CD8-positive, alpha-beta memory T cell (primary cell): ENCODE measurements around the gene RNPS1. TPM values are rescaled to one million over a fixed set of nuclear protein-coding genes. Genes with fewer than 3 reads are reported as not detected.

ENCODE experiments used
- CTCF ChIA-PET: fragments of 350-600 bp; sonication (Branson Sonifier 250); formaldehyde crosslinking; loops from one replicate; lab custom pipeline; 2021; ENCODE audit warnings: antibody characterized with exemption; lab: Charles Lee
- POLR2A ChIA-PET: fragments of 350-600 bp; sonication (Branson Sonifier 250); formaldehyde crosslinking; loops from one replicate; lab custom pipeline; 2021; ENCODE audit warnings: antibody characterized with exemption; lab: Charles Lee
- DNase-seq, 5 donors: peaks; one replicate each; pipeline versions ENCODE4 v3.0.0 to v3.0.0-alpha.2; 2020 to 2022; ENCODE audit warnings: mixed read lengths in 1 of 5
- H3K27ac ChIP-seq: one replicate; pipeline ENCODE4 v1.7.0; 2013; ENCODE audit warnings: low read depth, mild to moderate bottlenecking, low read length, moderate library complexity
- H3K27me3 ChIP-seq: 2 replicates; pipeline ENCODE4 v1.7.0; 2013; ENCODE audit warnings: low read length, mild to moderate bottlenecking; ENCODE audit not compliant: insufficient read depth, poor library complexity, severe bottlenecking
- H3K36me3 ChIP-seq: 2 replicates; pipeline ENCODE4 v1.7.0; 2013; ENCODE audit warnings: mild to moderate bottlenecking, low read length, moderate library complexity; ENCODE audit not compliant: insufficient read depth
- H3K4me1 ChIP-seq: 2 replicates; pipeline ENCODE4 v1.7.0; 2013; ENCODE audit warnings: mild to moderate bottlenecking, low read length, moderate library complexity; ENCODE audit not compliant: insufficient read depth
- H3K4me3 ChIP-seq: 2 replicates; pipeline ENCODE4 v1.7.0; 2013; ENCODE audit warnings: mild to moderate bottlenecking, low read length
- H3K9me3 ChIP-seq: 2 replicates; pipeline ENCODE4 v1.7.0; 2013; ENCODE audit warnings: mild to moderate bottlenecking, low read length
- H3K27ac Mint-ChIP-seq, 8 donors: one replicate each; pipeline ENCODE4 v1.8.0; 2020 to 2021; ENCODE audit warnings: mixed read lengths in 8 of 8, mild to moderate bottlenecking in 6 of 8, inconsistent platforms in 3 of 8, moderate library complexity in 3 of 8
- H3K27me3 Mint-ChIP-seq, 2 donors: one replicate each; pipeline ENCODE4 v1.8.0; 2020 to 2021; ENCODE audit warnings: mixed read lengths in 2 of 2, mild to moderate bottlenecking in 1 of 2, moderate library complexity in 1 of 2
- H3K36me3 Mint-ChIP-seq, 3 donors: one replicate each; pipeline ENCODE4 v1.8.0; 2020 to 2021; ENCODE audit warnings: mixed read lengths in 3 of 3, inconsistent platforms in 1 of 3, mild to moderate bottlenecking in 1 of 3
- H3K4me1 Mint-ChIP-seq, 3 donors: one replicate each; pipeline ENCODE4 v1.8.0; 2020 to 2021; ENCODE audit warnings: mixed read lengths in 3 of 3, inconsistent platforms in 1 of 3, mild to moderate bottlenecking in 1 of 3
- H3K4me3 Mint-ChIP-seq, 7 donors: one replicate each; pipeline ENCODE4 v1.8.0; 2020 to 2021; ENCODE audit warnings: mixed read lengths in 7 of 7, mild to moderate bottlenecking in 6 of 7, moderate library complexity in 4 of 7, inconsistent platforms in 2 of 7
- H3K9me3 Mint-ChIP-seq, 5 donors: one replicate each; pipeline ENCODE4 v1.8.0; 2020 to 2022; ENCODE audit warnings: mixed read lengths in 5 of 5, mild to moderate bottlenecking in 3 of 5, moderate library complexity in 2 of 5, inconsistent platforms in 1 of 5
- polyA plus RNA-seq: library from polyadenylated mRNA; unstranded; fragments of 300-500 nt; fragmentation: Illumina TruSeq; gene quantifications from one replicate; pipeline ENCODE4 v1.2.3, GENCODE V29; 2021
- total RNA-seq, 2 experiments: library from RNA; stranded (reverse); gene quantifications; one replicate each; pipeline ENCODE4 v1.2.3, GENCODE V29; 2021

RNPS1 gene
- total and polyA plus RNA-seq, 3 experiments from 2014 or later = 312 to 382 (median 367) TPM

- no peaks in the 10 kb centered on the region for H3K9me3 Mint-ChIP-seq
- no peaks in the 10 kb centered on the region for H3K4me1 ChIP-seq
- H3K27ac ChIP-seq = no peak overlapping the region
- H3K4me3 ChIP-seq = no peak overlapping the region
- no peak for DNase-seq
- H3K27me3 Mint-ChIP-seq = no peaks in the 10 kb centered on the region
- H3K9me3 ChIP-seq = no peaks in the 10 kb centered on the region
- H3K36me3 ChIP-seq = peaks cover 50% of the 10 kb centered on the region
- H3K27me3 ChIP-seq = no peaks in the 10 kb centered on the region
- H3K27ac Mint-ChIP-seq = peak overlapping the region in 4 of 8 donors; percentile 28 to 82 (median 44)
- peaks cover 0 to 4% (median 0%) of the 10 kb centered on the region in 3 donors for H3K4me1 Mint-ChIP-seq
- H3K4me3 Mint-ChIP-seq = peak overlapping the region in 2 of 7 donors; percentile 27 to 38
- POLR2A ChIA-PET = interaction anchor here (0.6 kb wide), 1 partner anchor 102 kb away, joined by 3 read pairs; no protein-coding TSS in a partner anchor
- CTCF ChIA-PET = no interaction called here
- H3K36me3 Mint-ChIP-seq = peaks cover 4 to 82% (median 9%) of the 10 kb centered on the region in 3 donors
Observed at GRCh38 chr16:2256531-2257140, 11.3 kb downstream of the RNPS1 start.

GRCh38 chr16:2253293-2253692 lies 14.6 kb downstream of the RNPS1 start:
- ChIA-PET POLR2A (no interaction called here), CTCF (interaction anchor here (4.2 kb wide), 1 partner anchor 59 kb away, joined by 30 read pairs; no protein-coding TSS in a partner anchor)
- H3K9me3 Mint-ChIP-seq = no peaks in the 10 kb centered on the region
- H3K4me3 Mint-ChIP-seq = peak overlapping the region in 3 of 7 donors; percentile 12 to 87 (median 19)
- H3K4me1 Mint-ChIP-seq = peaks cover 3 to 12% (median 8%) of the 10 kb centered on the region in 3 donors
- peaks cover 34% of the 10 kb centered on the region for H3K36me3 ChIP-seq
- DNase-seq = no peak
- no peaks in the 10 kb centered on the region for H3K27me3 ChIP-seq
- no peaks in the 10 kb centered on the region for H3K9me3 ChIP-seq
- peaks cover 4 to 54% (median 5%) of the 10 kb centered on the region in 3 donors for H3K36me3 Mint-ChIP-seq
- no peak overlapping the region for H3K4me3 ChIP-seq
- peak overlapping the region in 6 of 8 donors; percentile 21 to 94 (median 78) for H3K27ac Mint-ChIP-seq
- no peaks in the 10 kb centered on the region for H3K27me3 Mint-ChIP-seq
- peaks cover 8% of the 10 kb centered on the region for H3K4me1 ChIP-seq
- no peak overlapping the region for H3K27ac ChIP-seq

GRCh38 chr16:2252806-2253148 lies 15.1 kb downstream of the RNPS1 start:
- Mint-ChIP-seq H3K27ac (peak overlapping the region in 6 of 8 donors; percentile 23 to 94 (median 78)), H3K9me3 (no peaks in the 10 kb centered on the region), H3K27me3 (no peaks in the 10 kb centered on the region), H3K4me3 (peak overlapping the region in 5 of 7 donors; percentile 36 to 87 (median 57)), H3K36me3 (peaks cover 4 to 49% (median 5%) of the 10 kb centered on the region in 3 donors), H3K4me1 (peaks cover 3 to 12% (median 8%) of the 10 kb centered on the region in 3 donors)
- Histone ChIP-seq H3K27me3 (no peaks in the 10 kb centered on the region), H3K9me3 (no peaks in the 10 kb centered on the region), H3K27ac (no peak overlapping the region), H3K4me1 (peaks cover 8% of the 10 kb centered on the region), H3K36me3 (peaks cover 29% of the 10 kb centered on the region), H3K4me3 (no peak overlapping the region)
- ChIA-PET POLR2A (interaction anchor here (1.8 kb wide), 1 partner anchor 16 kb away, joined by 8 read pairs; no protein-coding TSS in a partner anchor), CTCF (interaction anchor here (1.0 to 4.2 kb wide), 6 partner anchors 25 to 222 kb away, joined by 3 to 30 read pairs (median 4); partner anchors contain the start of gene TBC1D24)
- DNase-seq = no peak

DNA sequence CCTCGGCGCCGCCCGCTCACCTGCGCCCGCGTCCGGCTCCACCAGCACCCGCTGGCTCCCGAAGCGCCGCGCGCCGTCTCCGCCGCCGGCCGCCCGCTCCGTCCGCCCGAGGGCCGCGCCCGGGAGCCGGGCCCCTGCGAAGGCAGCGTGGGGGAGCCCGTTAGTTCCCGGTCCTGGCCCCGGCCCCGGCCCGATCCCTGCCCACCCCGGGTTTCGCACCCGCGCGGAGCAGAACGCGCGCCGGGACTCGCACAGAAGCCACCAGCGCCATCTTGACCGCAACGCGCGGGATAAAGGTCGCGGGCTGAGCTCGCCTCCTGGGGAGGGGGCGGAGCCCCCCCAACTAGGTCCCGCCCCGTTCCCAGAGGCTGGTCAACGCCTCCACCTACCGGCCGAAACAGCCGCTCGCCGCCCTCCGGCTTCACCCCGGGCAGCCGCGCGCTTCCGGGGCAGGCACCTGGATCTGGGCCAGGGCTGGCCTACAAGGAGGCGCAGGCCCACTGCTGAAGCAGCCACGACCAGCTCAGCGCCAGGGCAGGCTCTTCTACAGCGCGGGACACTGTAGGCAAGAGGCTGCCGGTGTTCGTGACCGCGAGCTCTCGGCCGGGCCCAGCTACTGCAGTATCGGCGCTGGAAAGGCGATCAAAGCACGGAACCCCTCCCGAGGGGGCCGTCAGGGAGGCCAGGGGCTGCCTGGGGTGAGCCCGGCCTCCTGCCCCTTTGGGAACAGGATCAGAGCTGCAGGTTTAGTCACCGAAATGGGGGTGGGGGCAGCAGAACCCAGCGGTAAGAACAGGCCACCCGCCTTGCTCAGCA lies 16.4 kb downstream of the RNPS1 start, which contains the start of gene ECI1:
Gene ECI1, minus strand, starts transcription at position 292 of the 816 bp plus-strand sequence. Its CDS starts 21 bp downstream, at position 271.
- peak within 1 kb of the TSS; percentile 87 to 96 (median 92) for H3K27ac Mint-ChIP-seq
- peak within 1 kb of the TSS; percentile 84 to 94 (median 89) for H3K4me3 Mint-ChIP-seq
- Histone ChIP-seq H3K4me3 (peak within 1 kb of the TSS; percentile 65), H3K4me1 (peaks cover 8% of the 10 kb centered on the region), H3K27me3 (no peaks in the 10 kb centered on the region), H3K27ac (peak within 1 kb of the TSS; percentile 76), H3K36me3 (peaks cover 17% of the 10 kb centered on the region), H3K9me3 (no peaks in the 10 kb centered on the region)
- DNase-seq = peak; percentile 65 to 84 (median 74)
- ChIA-PET POLR2A (interaction anchor here (0.7 to 1.9 kb wide), 8 partner anchors 17 to 262 kb away, joined by 3 to 13 read pairs (median 4); partner anchors contain the start of genes CCNF, MLST8, PGP and TRAF7), CTCF (interaction anchor here (0.8 to 4.2 kb wide), 14 partner anchors 12 to 247 kb away, joined by 3 to 30 read pairs (median 3); partner anchors contain the start of genes RNPS1, TEDC2 and TRAF7)
- H3K4me1 Mint-ChIP-seq = peaks cover 3 to 12% (median 8%) of the 10 kb centered on the region in 3 donors
- no peaks in the 10 kb centered on the region for H3K9me3 Mint-ChIP-seq
- H3K36me3 Mint-ChIP-seq = peaks cover 4 to 37% (median 4%) of the 10 kb centered on the region in 3 donors
- H3K27me3 Mint-ChIP-seq = no peaks in the 10 kb centered on the region

- Mint-ChIP-seq H3K27me3 (no peaks in the 10 kb centered on the region), H3K27ac (peak overlapping the region; percentile 82 to 96 (median 90)), H3K4me1 (peaks cover 3 to 12% (median 8%) of the 10 kb centered on the region in 3 donors), H3K4me3 (peak overlapping the region; percentile 84 to 94 (median 89)), H3K9me3 (no peaks in the 10 kb centered on the region), H3K36me3 (peaks cover 2 to 35% (median 4%) of the 10 kb centered on the region in 3 donors)
- Histone ChIP-seq H3K9me3 (no peaks in the 10 kb centered on the region), H3K27ac (peak overlapping the region; percentile 76), H3K4me3 (peak overlapping the region; percentile 65), H3K36me3 (peaks cover 10% of the 10 kb centered on the region), H3K27me3 (no peaks in the 10 kb centered on the region), H3K4me1 (peaks cover 8% of the 10 kb centered on the region)
- ChIA-PET CTCF (interaction anchor here (0.8 to 4.2 kb wide), 8 partner anchors 12 to 246 kb away, joined by 3 to 30 read pairs (median 4); partner anchors contain the start of genes RNPS1, TEDC2 and TRAF7), POLR2A (interaction anchor here (0.9 to 1.9 kb wide), 6 partner anchors 18 to 262 kb away, joined by 3 to 13 read pairs (median 6); partner anchors contain the start of genes MLST8, PGP and TRAF7)
- peak in 1 of 5 donors; percentile 33 for DNase-seq
Observed at GRCh38 chr16:2250652-2251295, 17.2 kb downstream of the RNPS1 start.

DNA sequence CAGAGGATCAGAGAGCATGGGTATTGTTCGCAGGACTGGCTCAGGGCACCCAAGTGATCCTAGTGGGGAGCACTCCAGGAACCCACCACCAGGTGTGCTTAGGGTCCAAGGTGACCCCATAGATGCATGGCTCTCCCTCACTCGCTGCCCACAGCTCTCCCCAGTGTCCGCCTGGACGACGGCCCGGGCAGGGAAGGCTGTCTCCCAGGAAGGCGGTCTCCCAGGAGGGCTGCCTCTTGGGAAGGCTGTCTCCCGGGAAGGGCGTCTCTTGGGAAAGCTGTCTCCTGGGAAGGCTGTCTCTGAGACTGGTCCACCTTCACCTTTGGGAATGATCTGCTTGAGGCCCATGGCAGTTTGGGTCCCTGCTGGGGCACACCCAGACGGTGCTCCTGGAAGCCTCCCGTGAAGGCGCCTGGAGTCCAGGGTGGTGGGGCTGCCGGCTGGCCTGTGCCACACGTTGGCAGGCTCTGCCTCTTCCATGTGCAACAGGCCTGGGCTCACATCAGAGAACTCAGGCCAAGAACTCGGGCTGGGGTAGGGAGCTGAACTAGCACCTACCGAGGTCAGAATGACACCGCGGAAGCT lies 21.5 kb downstream of the RNPS1 start:
- POLR2A ChIA-PET = no interaction called here
- Histone ChIP-seq H3K4me3 (no peak overlapping the region), H3K36me3 (peaks cover 5% of the 10 kb centered on the region), H3K27ac (no peak overlapping the region), H3K27me3 (no peaks in the 10 kb centered on the region), H3K4me1 (peaks cover 8% of the 10 kb centered on the region), H3K9me3 (no peaks in the 10 kb centered on the region)
- Mint-ChIP-seq H3K27ac (peak overlapping the region in 1 of 8 donors; percentile 74), H3K4me1 (peaks cover 3 to 8% (median 8%) of the 10 kb centered on the region in 3 donors), H3K4me3 (no peak overlapping the region), H3K27me3 (no peaks in the 10 kb centered on the region), H3K36me3 (peaks cover 0 to 35% (median 3%) of the 10 kb centered on the region in 3 donors), H3K9me3 (no peaks in the 10 kb centered on the region)
- CTCF ChIA-PET = no interaction called here
- DNase-seq = peak in 1 of 5 donors; percentile 45
